ENCODE data around the gene SERGEF. TPM values are rescaled to one million over a fixed set of nuclear protein-coding genes. Genes with fewer than 3 reads are reported as not detected.
A peak's percentile ranks its signal among the peaks of the same experiment; 100 is the strongest.

SERGEF gene
- total RNA-seq, 4 donors from 2014 or later: 11.8 to 34.7 (median 24.5) TPM

DNA sequence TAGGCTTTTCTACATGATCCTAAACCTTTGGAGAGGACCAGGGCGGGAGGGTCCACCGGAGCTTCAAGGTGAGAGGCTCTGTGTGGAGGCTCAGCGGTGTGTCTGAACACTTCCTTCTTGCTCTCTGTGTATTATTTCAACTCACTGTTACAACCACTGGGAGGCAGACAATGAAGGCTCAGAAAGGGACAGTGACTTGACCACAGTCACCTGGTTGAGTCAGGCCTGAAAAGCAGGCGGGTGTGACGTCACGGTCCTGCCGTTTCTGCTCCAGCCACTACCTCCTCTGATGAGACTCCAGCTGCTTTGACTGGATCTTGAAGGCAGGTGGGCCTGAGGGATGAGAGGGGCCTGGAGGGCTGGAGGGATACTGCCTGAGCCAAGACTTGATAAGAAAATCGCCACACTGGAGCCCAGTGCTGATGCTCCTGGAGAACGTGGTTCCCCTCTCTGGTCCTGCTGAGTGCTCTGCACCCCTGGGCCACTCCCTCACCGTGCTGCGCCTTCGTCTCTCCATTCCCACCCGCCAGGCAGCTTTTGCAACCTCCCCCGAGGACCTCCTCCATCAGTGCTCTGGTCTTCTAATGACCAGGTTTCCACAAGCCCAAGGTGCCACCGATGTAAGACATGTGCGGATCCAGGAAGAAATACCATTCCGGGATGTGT is 250.4 kb downstream of the SERGEF start:
- in situ Hi-C loops (cut with MboI; ENCODE audit: low sequenced_read_pairs in 4 of 4) (loop anchor here in 1 of 4 donors (10.0 kb wide), 1 partner anchor 212 kb away; no protein-coding TSS in a partner anchor), intact Hi-C loops (cut with DNase I; ENCODE audit: low total_unique reads) (no loop called here)
- Histone ChIP-seq H3K36me3 (no peaks in the 10 kb centered on the region), H3K27me3 (no peaks in the 10 kb centered on the region), H3K9me3 (no peaks in the 10 kb centered on the region), H3K4me1 (no peaks in the 10 kb centered on the region), H3K27ac (no peak overlapping the region), H3K4me3 (no peak overlapping the region)
- DNase-seq: no peak
- ATAC-seq: no peak
- TF ChIP-seq POLR2A (IDR thresholded peaks at IDR 0.05): no peak
- TF ChIP-seq, protein P1, sequence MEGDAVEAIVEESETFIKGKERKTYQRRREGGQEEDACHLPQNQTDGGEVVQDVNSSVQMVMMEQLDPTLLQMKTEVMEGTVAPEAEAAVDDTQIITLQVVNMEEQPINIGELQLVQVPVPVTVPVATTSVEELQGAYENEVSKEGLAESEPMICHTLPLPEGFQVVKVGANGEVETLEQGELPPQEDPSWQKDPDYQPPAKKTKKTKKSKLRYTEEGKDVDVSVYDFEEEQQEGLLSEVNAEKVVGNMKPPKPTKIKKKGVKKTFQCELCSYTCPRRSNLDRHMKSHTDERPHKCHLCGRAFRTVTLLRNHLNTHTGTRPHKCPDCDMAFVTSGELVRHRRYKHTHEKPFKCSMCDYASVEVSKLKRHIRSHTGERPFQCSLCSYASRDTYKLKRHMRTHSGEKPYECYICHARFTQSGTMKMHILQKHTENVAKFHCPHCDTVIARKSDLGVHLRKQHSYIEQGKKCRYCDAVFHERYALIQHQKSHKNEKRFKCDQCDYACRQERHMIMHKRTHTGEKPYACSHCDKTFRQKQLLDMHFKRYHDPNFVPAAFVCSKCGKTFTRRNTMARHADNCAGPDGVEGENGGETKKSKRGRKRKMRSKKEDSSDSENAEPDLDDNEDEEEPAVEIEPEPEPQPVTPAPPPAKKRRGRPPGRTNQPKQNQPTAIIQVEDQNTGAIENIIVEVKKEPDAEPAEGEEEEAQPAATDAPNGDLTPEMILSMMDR (IDR thresholded peaks at IDR 0.05 in 4 of 5, conservative IDR thresholded peaks at IDR 0.05 in 1 of 5): no peak

DNA sequence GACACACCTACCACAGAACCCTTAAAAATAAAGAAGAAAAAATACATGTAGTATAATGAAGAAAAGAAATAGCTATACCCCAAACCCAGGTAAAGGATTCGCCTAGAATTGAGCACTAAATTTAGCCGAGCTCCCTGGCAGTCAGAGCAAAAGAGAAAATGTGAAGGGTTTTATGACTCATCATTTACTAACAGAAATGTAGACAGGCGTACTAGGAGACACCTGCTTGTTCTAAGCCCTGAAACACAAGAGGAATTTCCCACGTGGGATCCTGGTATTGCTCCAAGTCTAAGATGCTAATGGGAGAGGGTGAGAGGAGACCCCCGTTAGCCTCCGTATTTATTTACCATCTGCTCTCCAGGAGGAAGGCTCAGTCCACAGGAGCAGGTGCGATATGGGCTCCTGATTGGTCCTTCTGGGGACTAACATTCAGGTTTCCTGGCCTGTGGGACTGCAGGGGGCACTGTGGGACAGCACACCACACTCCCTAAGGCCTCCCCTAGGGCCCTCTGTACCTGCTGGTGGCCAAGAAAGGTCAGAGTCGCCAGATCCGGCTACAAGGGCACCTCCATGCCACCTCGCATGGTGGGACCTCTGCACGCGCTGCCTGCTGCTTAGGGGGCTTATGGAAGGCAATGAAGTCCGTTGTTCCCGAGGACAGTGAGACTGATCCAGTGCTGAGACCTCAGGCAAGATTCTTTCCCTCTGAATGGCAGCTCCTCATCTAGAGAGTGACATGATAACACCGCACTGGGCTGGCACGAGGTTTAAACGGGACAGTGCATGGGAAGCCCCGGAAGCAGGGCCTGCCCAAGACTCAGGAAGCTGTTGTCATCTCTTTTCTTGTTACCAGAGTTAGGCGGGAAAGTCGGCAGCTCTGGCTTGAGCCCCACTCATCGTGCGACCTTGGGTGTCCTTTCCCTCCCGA is 252.5 kb downstream of the SERGEF start:
- Histone ChIP-seq H3K36me3 (no peaks in the 10 kb centered on the region), H3K4me1 (no peaks in the 10 kb centered on the region), H3K4me3 (no peak overlapping the region), H3K9me3 (no peaks in the 10 kb centered on the region), H3K27me3 (no peaks in the 10 kb centered on the region), H3K27ac (no peak overlapping the region)
- peak in 1 of 2 donors; percentile 69 for DNase-seq
- TF ChIP-seq, protein P1 (IDR thresholded peaks at IDR 0.05 in 4 of 5, conservative IDR thresholded peaks at IDR 0.05 in 1 of 5): peak; percentile 63 to 76 (median 69)
- no peak for TF ChIP-seq POLR2A (IDR thresholded peaks at IDR 0.05)
- ATAC-seq: peak; percentile 81 to 83
- in situ Hi-C loops (cut with MboI; ENCODE audit: low sequenced_read_pairs in 4 of 4): loop anchor here in 1 of 4 donors (10.0 kb wide), 1 partner anchor 214 kb away; no protein-coding TSS in a partner anchor
- intact Hi-C loops (cut with DNase I; ENCODE audit: low total_unique reads): loop anchor here (1.0 kb wide), 2 partner anchors 86 to 218 kb away; no protein-coding TSS in a partner anchor

DNA sequence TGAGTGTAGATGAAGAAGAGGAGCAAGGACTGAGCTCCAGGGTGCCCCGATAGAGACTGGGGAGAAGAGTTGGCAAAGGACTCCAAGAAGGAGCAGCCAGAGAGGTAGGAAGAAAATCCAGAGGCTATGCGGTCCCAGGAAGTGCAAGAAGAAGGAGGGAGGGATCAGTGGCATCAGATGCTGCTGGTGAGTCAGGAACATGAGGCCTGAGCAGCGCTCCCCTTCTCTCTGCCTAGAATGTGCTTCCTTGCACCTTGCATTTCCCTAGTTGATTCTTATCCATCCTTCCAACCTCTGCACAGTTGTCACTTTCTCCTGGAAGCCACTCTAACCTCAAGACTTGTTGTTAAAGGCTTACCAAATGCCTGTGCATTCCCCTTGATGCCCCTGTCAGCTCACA is 257.0 kb downstream of the SERGEF start:
- ATAC-seq (no peak), DNase-seq (no peak)
- in situ Hi-C loops (cut with MboI; ENCODE audit: low sequenced_read_pairs in 4 of 4) (loop anchor here in 2 of 4 donors (10.0 kb wide), 1 partner anchor 219 kb away; no protein-coding TSS in a partner anchor), intact Hi-C loops (cut with DNase I; ENCODE audit: low total_unique reads) (no loop called here)
- no peak overlapping the region for H3K27ac ChIP-seq
- no peak for TF ChIP-seq POLR2A (IDR thresholded peaks at IDR 0.05)
- TF ChIP-seq, protein P1 (IDR thresholded peaks at IDR 0.05 in 4 of 5, conservative IDR thresholded peaks at IDR 0.05 in 1 of 5): no peak
- H3K27me3 ChIP-seq: no peaks in the 10 kb centered on the region
- no peak overlapping the region for H3K4me3 ChIP-seq
- H3K9me3 ChIP-seq: no peaks in the 10 kb centered on the region
- no peaks in the 10 kb centered on the region for H3K36me3 ChIP-seq
- peaks cover 22 to 28% of the 10 kb centered on the region in 2 donors for H3K4me1 ChIP-seq

DNA sequence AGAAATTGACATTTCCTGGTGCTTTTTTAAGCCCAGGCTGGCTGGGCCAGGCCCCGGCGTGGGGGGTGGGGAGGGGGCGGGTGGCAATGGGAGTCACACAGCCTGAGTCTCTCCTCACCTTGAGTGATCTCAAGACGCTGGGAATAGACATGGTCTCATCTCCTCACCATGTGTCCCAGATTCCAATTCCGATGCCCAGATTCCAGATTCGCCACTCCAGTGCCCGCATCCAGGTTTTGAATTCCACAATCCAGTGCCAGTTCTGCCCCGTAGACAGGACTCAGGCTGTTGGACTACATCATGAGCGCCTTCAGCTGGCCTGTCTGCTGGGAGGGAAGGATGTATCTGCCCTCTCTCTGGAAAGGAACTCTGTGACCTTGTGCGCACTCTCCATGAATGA is 259.2 kb downstream of the SERGEF start:
- no peaks in the 10 kb centered on the region for H3K27me3 ChIP-seq
- ATAC-seq (peak; percentile 78 to 80), DNase-seq (peak in 1 of 2 donors; percentile 72)
- intact Hi-C loops (cut with DNase I; ENCODE audit: low total_unique reads) (loop anchor here (2.0 kb wide), 1 partner anchor 19 kb away; the partner anchor contains the start of gene KCNC1), in situ Hi-C loops (cut with MboI; ENCODE audit: low sequenced_read_pairs in 4 of 4) (loop anchor here in 2 of 4 donors (10.0 kb wide), 1 partner anchor 221 kb away; no protein-coding TSS in a partner anchor)
- H3K4me3 ChIP-seq: no peak overlapping the region
- no peak for TF ChIP-seq POLR2A (IDR thresholded peaks at IDR 0.05)
- TF ChIP-seq, protein P1 (IDR thresholded peaks at IDR 0.05 in 4 of 5, conservative IDR thresholded peaks at IDR 0.05 in 1 of 5): no peak
- peaks cover 36 to 47% of the 10 kb centered on the region in 2 donors for H3K4me1 ChIP-seq
- no peaks in the 10 kb centered on the region for H3K9me3 ChIP-seq
- no peaks in the 10 kb centered on the region for H3K36me3 ChIP-seq
- peak overlapping the region; percentile 50 to 77 (median 67) for H3K27ac ChIP-seq
